DOHH2 (cell line): ENCODE data around the gene CNGB1.
"Not testable (repeated sequence)": the region's sequence is repeated elsewhere in the genome, so short reads cannot be mapped to it uniquely, and the experiment has no call there.

Source experiments
- H3F3A ChIP-seq: fragments of 200-600 bp; sonication (generic), shearing (Covaris generic); 2 replicates; pipeline ENCODE4 v1.6.0; 2016; ENCODE audit warnings: antibody characterized with exemption, mild to moderate bottlenecking; ENCODE audit not compliant: control insufficient read depth, insufficient read depth
- H3K27ac ChIP-seq: fragments of 200-600 bp; sonication (generic); 2 replicates; pipeline ENCODE4 v1.5.1; 2014; ENCODE audit warnings: low read depth, mild to moderate bottlenecking, low read length, moderate library complexity
- H3K27me3 ChIP-seq: fragments of 200-600 bp; sonication (generic); 2 replicates; pipeline ENCODE4 v1.6.1; 2014; ENCODE audit warnings: mild to moderate bottlenecking, low read length, mixed read lengths; ENCODE audit not compliant: control insufficient read depth
- H3K36me3 ChIP-seq: fragments of 200-600 bp; sonication (generic); 2 replicates; pipeline ENCODE4 v1.6.1; 2014; ENCODE audit warnings: mild to moderate bottlenecking, low read length, moderate library complexity, mixed read lengths; ENCODE audit not compliant: control insufficient read depth
- H3K4me1 ChIP-seq: fragments of 200-600 bp; sonication (generic); 2 replicates; pipeline ENCODE4 v1.6.1; 2014; ENCODE audit warnings: mild to moderate bottlenecking, low read length, mixed read lengths; ENCODE audit not compliant: control insufficient read depth
- H3K4me2 ChIP-seq: fragments of 200-600 bp; sonication (generic); 2 replicates; pipeline ENCODE4 v1.6.0; 2014; ENCODE audit warnings: mild to moderate bottlenecking, low read length, moderate library complexity
- H3K4me3 ChIP-seq: fragments of 200-600 bp; sonication (generic); 2 replicates; pipeline ENCODE4 v1.5.1; 2014; ENCODE audit warnings: mild to moderate bottlenecking, low read length, mixed read lengths
- H3K79me2 ChIP-seq: fragments of 200-600 bp; sonication (generic); 2 replicates; pipeline ENCODE4 v1.6.1; 2014; ENCODE audit warnings: mild to moderate bottlenecking, low read length, mixed read lengths; ENCODE audit not compliant: control insufficient read depth
- H3K9me2 ChIP-seq: fragments of 200-600 bp; sonication (generic); replicated peaks from 2 replicates; pipeline ENCODE4 v1.6.1; 2014; ENCODE audit warnings: mild to moderate bottlenecking, low read length, mixed read lengths; ENCODE audit not compliant: control insufficient read depth
- H3K9me3 ChIP-seq: fragments of 200-600 bp; sonication (generic); 2 replicates; pipeline ENCODE4 v1.6.1; 2014; ENCODE audit warnings: antibody characterized with exemption, low read length, mixed read lengths; ENCODE audit not compliant: control insufficient read depth, insufficient read depth
- H4K20me1 ChIP-seq: fragments of 200-600 bp; sonication (generic); 2 replicates; pipeline ENCODE4 v1.6.0; 2014; ENCODE audit warnings: low read depth, mild to moderate bottlenecking, antibody characterized with exemption, low read length, moderate library complexity; ENCODE audit not compliant: control insufficient read depth, insufficient read depth
- CTCF ChIP-seq: fragments of 200-600 bp; sonication (generic); IDR thresholded peaks from one replicate; pipeline ENCODE4 v1.5.1; 2014; ENCODE audit warnings: antibody characterized with exemption, mild to moderate bottlenecking, low read depth, low read length; ENCODE audit not compliant: poor library complexity, severe bottlenecking
- EZH2phosphoT487 ChIP-seq: fragments of 200-600 bp; sonication (generic); IDR thresholded peaks from 2 replicates; pipeline ENCODE4 v1.6.1; 2017; ENCODE audit warnings: borderline replicate concordance, mild to moderate bottlenecking, antibody characterized with exemption, low read length, moderate library complexity, mixed read lengths

CNGB1 gene

GRCh38 chr16:57918994-57919393 lies 51.9 kb downstream of the CNGB1 start:
- Histone ChIP-seq H3K4me3 (no peak overlapping the region), H3K4me2 (no peak overlapping the region), H4K20me1 (no peaks in the 10 kb centered on the region), H3F3A (no peaks in the 10 kb centered on the region), H3K27ac (no peak overlapping the region), H3K9me3 (no peaks in the 10 kb centered on the region), H3K9me2 (no peaks in the 10 kb centered on the region), H3K27me3 (no peaks in the 10 kb centered on the region; the same call in 1 of the 2 replicates), H3K79me2 (no peaks in the 10 kb centered on the region), H3K36me3 (no peaks in the 10 kb centered on the region), H3K4me1 (no peaks in the 10 kb centered on the region)
- no peak for TF ChIP-seq CTCF
- no peak for TF ChIP-seq EZH2phosphoT487

- no peaks in the 10 kb centered on the region for H3F3A ChIP-seq
- H3K27me3 ChIP-seq = no peaks in the 10 kb centered on the region; the same call in 1 of the 2 replicates
- H3K4me1 ChIP-seq = no peaks in the 10 kb centered on the region
- H3K9me3 ChIP-seq = no peaks in the 10 kb centered on the region
- H4K20me1 ChIP-seq = no peaks in the 10 kb centered on the region
- no peak overlapping the region for H3K27ac ChIP-seq
- H3K36me3 ChIP-seq = no peaks in the 10 kb centered on the region
- no peak for TF ChIP-seq CTCF
- TF ChIP-seq EZH2phosphoT487 = no peak
- no peaks in the 10 kb centered on the region for H3K9me2 ChIP-seq
- H3K4me2 ChIP-seq = no peak overlapping the region
- H3K79me2 ChIP-seq = no peaks in the 10 kb centered on the region
- no peak overlapping the region for H3K4me3 ChIP-seq
Observed at GRCh38 chr16:57918444-57918843, 52.5 kb downstream of the CNGB1 start.

GRCh38 chr16:57917929-57918328 lies 53.0 kb downstream of the CNGB1 start:
- H3K79me2 ChIP-seq, H3K4me3 ChIP-seq, H3K36me3 ChIP-seq, H3K4me1 ChIP-seq, H3K9me2 ChIP-seq, H3F3A ChIP-seq, H4K20me1 ChIP-seq, H3K27me3 ChIP-seq, H3K4me2 ChIP-seq, H3K27ac ChIP-seq, H3K9me3 ChIP-seq: not testable (repeated sequence)

- H3K4me2 ChIP-seq = not testable (repeated sequence)
Observed at GRCh38 chr16:57917489-57917888, 53.4 kb downstream of the CNGB1 start.

More at GRCh38 chr16:57917489-57917888, 53.4 kb downstream of the CNGB1 start:
- H3K4me3 ChIP-seq, H3K4me1 ChIP-seq, H3K9me3 ChIP-seq, H3K9me2 ChIP-seq, H3K36me3 ChIP-seq, H3K27ac ChIP-seq, H3F3A ChIP-seq, H4K20me1 ChIP-seq, H3K27me3 ChIP-seq, H3K79me2 ChIP-seq: not testable (repeated sequence)
